Testis (tissue), 2 donors: ENCODE measurements around the gene DLG5.

Source experiments
- CTCF ChIP-seq, 3 experiments: fragments of 450-650 bp in 2 of 3; fragments of 200-600 bp in 1 of 3; sonication (generic) in 1 of 3; IDR thresholded peaks; one replicate each; pipeline ENCODE4 v1.5.1; 2016 to 2019; ENCODE audit warnings: antibody characterized with exemption in 3 of 3, mild to moderate bottlenecking in 2 of 3, moderate library complexity in 1 of 3
- POLR2A ChIP-seq: fragments of 450-650 bp; IDR thresholded peaks from one replicate; pipeline ENCODE4 v1.6.1; 2017; ENCODE audit warnings: antibody characterized with exemption, mild to moderate bottlenecking, moderate library complexity

- no peak for TF ChIP-seq POLR2A
- no peak for TF ChIP-seq CTCF (IDR thresholded peaks at IDR 0.05)
Measured at GRCh38 chr10:77911535-77912123, 14.9 kb downstream of the DLG5 start.
